WERI-Rb-1 (cell line): ENCODE measurements around the gene XCR1.

Experiments
- DNase-seq: peaks from one replicate; pipeline ENCODE4 v3.0.0-alpha.2; 2020
- H3K27ac ChIP-seq: fragments of 250-450 bp; sonication (Bioruptor Pico); 2 replicates; pipeline ENCODE4 v1.5.1; 2020; ENCODE audit warnings: mild to moderate bottlenecking, moderate library complexity
- H3K27me3 ChIP-seq: fragments of 250-450 bp; sonication (Bioruptor Pico); 2 replicates; pipeline ENCODE4 v1.5.1; 2021; ENCODE audit warnings: mild to moderate bottlenecking, low read depth, moderate library complexity; ENCODE audit not compliant: insufficient read depth, severe bottlenecking
- H3K36me3 ChIP-seq: fragments of 250-450 bp; sonication (Bioruptor Pico); 2 replicates; pipeline ENCODE4 v1.5.1; 2020; ENCODE audit warnings: mild to moderate bottlenecking, moderate library complexity
- H3K4me3 ChIP-seq: 2 replicates; pipeline ENCODE4 v1.5.1; 2011; ENCODE audit warnings: low read depth, mild to moderate bottlenecking, control low read depth, low read length
- H3K9me3 ChIP-seq: fragments of 250-450 bp; sonication (Bioruptor Pico); 2 replicates; pipeline ENCODE4 v1.5.1; 2021; ENCODE audit warnings: mild to moderate bottlenecking, moderate library complexity; ENCODE audit not compliant: severe bottlenecking
- TF ChIP-seq, protein P1 (sequence below): IDR thresholded peaks from 2 replicates; pipeline ENCODE4 v1.5.1; 2011; ENCODE audit warnings: low read depth, mild to moderate bottlenecking, control low read depth, inconsistent platforms, low read length

XCR1 gene, protein sequence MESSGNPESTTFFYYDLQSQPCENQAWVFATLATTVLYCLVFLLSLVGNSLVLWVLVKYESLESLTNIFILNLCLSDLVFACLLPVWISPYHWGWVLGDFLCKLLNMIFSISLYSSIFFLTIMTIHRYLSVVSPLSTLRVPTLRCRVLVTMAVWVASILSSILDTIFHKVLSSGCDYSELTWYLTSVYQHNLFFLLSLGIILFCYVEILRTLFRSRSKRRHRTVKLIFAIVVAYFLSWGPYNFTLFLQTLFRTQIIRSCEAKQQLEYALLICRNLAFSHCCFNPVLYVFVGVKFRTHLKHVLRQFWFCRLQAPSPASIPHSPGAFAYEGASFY

DNA sequence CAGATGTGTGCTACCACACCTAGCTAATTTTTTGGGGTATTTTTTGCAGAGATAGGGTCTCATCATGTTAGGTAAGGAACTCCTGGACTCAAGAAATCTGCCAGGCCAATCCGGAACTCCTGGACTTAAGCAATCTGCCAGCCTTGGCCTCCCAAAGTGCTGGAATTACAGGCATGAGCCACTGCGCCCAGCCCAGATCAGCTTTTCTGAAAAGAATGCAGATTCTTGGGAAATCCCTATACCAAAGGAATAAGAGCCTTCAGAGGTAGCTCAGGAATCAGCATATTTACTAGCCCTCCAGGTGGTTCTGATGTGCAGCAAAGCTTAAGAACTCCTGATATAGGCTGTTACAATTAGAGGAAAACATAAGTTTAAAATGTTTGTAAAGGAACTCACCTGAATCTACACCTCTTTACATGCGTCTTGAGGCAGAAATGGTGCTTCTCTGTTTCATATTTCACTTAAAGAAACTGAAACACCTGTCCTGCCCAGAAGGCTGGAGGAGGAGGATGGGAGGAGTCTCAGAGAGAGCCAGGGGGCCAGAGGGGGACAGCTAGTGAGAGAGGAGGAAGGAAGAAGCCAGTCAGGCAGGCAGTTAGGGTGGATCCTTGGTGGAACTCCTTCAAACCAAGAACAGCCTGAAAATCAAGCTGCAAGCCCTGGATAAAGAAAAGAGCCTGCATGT, at the start of gene XCR1:
Gene XCR1, minus strand, starts transcription at position 463 of the 685 bp plus-strand sequence. CDS start 5,536 bp downstream, outside the sequence.
- Histone ChIP-seq H3K27ac (no peak within 1 kb of the TSS), H3K4me3 (no peak within 1 kb of the TSS), H3K9me3 (peaks cover 8% of the 10 kb centered on the region), H3K27me3 (no peaks in the 10 kb centered on the region), H3K36me3 (no peaks in the 10 kb centered on the region)
- TF ChIP-seq, protein P1, sequence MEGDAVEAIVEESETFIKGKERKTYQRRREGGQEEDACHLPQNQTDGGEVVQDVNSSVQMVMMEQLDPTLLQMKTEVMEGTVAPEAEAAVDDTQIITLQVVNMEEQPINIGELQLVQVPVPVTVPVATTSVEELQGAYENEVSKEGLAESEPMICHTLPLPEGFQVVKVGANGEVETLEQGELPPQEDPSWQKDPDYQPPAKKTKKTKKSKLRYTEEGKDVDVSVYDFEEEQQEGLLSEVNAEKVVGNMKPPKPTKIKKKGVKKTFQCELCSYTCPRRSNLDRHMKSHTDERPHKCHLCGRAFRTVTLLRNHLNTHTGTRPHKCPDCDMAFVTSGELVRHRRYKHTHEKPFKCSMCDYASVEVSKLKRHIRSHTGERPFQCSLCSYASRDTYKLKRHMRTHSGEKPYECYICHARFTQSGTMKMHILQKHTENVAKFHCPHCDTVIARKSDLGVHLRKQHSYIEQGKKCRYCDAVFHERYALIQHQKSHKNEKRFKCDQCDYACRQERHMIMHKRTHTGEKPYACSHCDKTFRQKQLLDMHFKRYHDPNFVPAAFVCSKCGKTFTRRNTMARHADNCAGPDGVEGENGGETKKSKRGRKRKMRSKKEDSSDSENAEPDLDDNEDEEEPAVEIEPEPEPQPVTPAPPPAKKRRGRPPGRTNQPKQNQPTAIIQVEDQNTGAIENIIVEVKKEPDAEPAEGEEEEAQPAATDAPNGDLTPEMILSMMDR: no peak
- DNase-seq: no peak

DNA sequence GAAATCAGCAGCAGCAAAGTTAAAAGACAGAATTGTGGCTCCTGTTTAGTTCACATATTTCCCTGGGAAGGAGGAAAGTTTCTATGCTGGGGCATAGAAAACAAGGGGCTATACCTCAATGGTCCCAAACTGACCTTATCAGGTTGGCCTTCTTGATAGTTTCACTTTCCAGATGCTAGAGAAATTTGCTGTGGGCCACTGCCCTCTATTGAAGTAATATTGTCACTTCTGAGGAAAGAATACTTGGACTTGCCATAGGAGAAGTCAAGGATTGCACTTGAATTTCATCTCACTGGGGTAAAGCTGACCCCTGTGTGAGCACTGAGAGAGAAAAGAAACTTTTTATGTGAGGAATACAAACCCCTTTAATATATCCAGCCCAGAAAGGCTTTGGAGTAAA, 49.3 kb upstream of the XCR1 start:
- TF ChIP-seq, protein P1: peak; percentile 45; the same call in 1 of the 2 replicates
- peak; percentile 20 for DNase-seq
- H3K27ac ChIP-seq: no peak overlapping the region
- H3K36me3 ChIP-seq: no peaks in the 10 kb centered on the region
- H3K9me3 ChIP-seq: no peaks in the 10 kb centered on the region
- no peak overlapping the region for H3K4me3 ChIP-seq
- no peaks in the 10 kb centered on the region for H3K27me3 ChIP-seq

DNA sequence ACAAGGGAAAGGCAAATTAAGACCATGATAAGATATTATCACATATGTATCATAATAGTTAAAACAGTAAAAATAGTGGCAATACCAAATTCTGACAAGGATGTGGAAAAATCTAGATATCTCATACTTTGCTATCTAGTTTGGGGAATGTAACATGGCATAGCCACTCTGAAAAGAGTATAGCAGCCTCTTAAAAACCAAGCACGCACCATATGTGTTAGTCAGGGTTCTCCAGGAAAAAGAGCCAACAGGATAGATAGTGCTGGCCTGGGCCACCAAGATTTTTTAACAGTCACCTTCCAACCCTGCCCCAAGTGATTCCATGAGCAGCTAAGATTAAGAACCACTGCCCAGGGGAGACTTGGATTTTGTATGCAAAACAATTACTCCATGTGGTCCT, 48.5 kb upstream of the XCR1 start:
- H3K27me3 ChIP-seq: no peaks in the 10 kb centered on the region
- H3K27ac ChIP-seq: no peak overlapping the region
- H3K36me3 ChIP-seq: no peaks in the 10 kb centered on the region
- TF ChIP-seq, protein P1: no peak
- no peak for DNase-seq
- no peaks in the 10 kb centered on the region for H3K9me3 ChIP-seq
- no peak overlapping the region for H3K4me3 ChIP-seq

DNA sequence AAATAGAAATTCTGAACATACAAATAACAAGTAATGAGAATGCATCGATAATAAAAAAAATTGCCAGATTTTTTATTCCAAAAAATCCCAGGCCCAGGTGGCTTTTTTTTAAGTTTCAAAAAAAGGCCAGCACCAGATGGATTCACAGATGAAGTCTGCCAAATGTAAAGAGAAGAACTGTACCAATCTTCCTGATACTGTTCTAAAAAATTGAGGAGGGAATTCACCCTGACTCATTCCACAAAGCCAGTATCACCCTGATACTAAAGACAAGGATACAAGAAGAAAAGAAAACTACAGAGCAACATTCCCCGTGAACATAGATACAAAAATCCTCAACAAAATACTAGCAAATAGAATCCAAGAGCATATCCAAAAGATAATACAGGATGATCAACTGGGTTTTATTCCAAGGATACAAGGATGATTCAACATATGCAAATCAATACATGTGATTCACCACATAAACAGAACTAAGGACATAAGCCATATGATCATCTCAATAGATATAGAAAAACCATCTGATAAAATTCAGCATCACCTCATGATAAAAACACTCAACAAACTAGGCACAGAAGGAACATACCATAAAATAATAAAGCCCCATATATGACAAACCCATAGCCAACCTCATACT, 44.1 kb upstream of the XCR1 start:
- TF ChIP-seq, protein P1: no peak
- H3K9me3 ChIP-seq: no peaks in the 10 kb centered on the region
- no peaks in the 10 kb centered on the region for H3K27me3 ChIP-seq
- H3K4me3 ChIP-seq: no peak overlapping the region
- no peaks in the 10 kb centered on the region for H3K36me3 ChIP-seq
- DNase-seq: no peak
- H3K27ac ChIP-seq: no peak overlapping the region

DNA sequence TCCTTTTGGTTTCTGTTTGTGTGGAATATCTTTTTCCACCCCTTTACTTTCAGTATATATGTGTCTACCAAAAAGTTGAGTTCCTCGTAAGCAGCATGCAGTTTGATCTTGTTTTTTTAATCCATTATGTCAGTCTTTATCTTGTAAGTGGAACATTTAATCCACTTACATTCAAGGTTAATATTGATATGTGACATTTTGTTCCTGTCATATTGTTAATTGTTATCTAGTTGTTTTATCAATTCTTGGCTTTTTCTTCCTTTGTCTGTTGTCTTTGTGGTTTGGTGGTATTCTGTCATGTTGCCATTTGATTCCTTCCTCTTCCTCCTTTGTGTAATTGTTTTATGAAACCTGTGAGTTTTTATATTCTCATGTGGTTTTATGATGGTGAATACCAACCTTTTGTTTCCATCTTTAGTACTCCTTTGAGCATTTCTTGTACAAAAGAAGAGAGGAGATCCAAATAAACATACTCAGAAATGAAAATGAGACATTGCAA, 43.4 kb upstream of the XCR1 start:
- H3K4me3 ChIP-seq: no peak overlapping the region
- H3K36me3 ChIP-seq: no peaks in the 10 kb centered on the region
- TF ChIP-seq, protein P1: no peak
- no peaks in the 10 kb centered on the region for H3K27me3 ChIP-seq
- no peak overlapping the region for H3K27ac ChIP-seq
- no peak for DNase-seq
- no peaks in the 10 kb centered on the region for H3K9me3 ChIP-seq
